Erythroblast (primary cell): ENCODE measurements around the gene SGCD.

Source experiments
- DNase-seq, 2 experiments: peaks; one replicate each; lab custom pipeline; 2025; lab: John Stamatoyannopoulos, UW
- GATA1 ChIP-seq: IDR thresholded peaks from 2 replicates; pipeline ENCODE4 v1.6.1; 2011; ENCODE audit warnings: low read depth, mild to moderate bottlenecking, control low read depth, low read length, moderate library complexity
- POLR2A ChIP-seq: IDR thresholded peaks from 2 replicates; pipeline ENCODE4 v1.6.1; 2011; ENCODE audit warnings: mild to moderate bottlenecking, low read length

The SGCD gene

DNA sequence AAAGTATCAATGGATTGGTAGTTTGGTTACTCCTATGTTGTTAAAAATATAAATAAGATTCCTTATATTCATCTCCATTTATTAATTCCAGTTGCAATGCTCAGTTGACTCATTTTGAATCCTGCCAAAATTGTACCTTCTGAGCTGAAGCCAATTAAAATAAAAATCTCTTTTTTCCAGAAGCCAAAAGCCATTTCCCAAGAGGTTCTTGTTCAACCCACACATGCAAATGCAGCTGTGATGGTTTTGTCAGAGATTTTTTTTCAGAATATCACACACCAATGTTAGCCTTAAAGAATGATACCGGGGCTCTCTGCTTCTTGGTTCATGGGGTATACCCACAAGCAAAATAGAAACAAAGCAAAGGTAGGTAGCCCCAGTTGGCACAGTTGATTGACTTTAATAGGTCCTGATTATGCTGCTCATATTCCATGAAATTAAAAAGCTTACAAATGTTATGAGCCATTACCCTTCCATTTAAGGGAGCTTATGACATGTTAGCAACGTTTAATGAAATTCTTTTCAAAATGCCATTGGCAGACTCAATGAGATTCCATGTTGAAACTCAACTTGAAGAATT lies 208.0 kb downstream of the SGCD start:
- DNase-seq: no peak
- TF ChIP-seq GATA1 (no peak), POLR2A (no peak)

DNA sequence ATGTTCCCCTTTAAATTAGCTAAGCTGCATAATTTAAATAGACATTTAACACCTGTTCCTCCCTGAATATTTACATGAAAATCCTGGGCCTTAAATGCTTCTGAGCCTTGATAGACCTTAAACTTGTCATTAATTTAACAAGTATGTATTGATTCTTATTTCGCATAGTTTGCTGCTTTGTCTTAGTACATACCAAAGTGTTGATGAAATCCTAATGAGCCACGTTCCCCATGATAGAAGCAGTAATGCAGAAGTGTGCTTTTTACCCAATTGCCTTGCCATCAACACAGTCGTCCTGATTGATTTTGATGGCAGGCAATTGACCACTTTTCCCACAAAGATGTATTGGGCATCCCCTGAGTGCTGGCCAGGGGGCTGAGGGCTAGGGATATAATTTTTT lies 213.5 kb downstream of the SGCD start:
- no peak for TF ChIP-seq POLR2A
- no peak for TF ChIP-seq GATA1
- DNase-seq: no peak

DNA sequence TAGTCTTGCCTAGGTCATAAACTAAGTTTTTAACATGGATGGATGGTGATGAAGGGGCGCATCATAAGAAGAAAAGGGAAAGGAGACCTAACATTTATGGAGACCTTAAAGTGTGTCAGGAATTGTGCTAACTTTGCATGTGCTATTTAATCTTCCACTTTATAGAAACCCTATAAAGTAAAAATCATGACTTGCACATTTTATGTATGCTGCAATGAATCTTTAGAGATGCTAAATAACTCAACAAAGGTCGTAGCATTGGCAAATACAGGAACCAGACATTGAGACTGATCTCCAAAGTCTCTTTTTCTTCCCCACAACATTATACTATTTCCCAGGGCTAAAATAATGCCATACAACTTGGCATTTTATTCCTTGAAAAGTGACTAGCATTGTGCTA lies 214.6 kb downstream of the SGCD start:
- no peak for TF ChIP-seq GATA1
- no peak for TF ChIP-seq POLR2A
- DNase-seq: no peak

DNA sequence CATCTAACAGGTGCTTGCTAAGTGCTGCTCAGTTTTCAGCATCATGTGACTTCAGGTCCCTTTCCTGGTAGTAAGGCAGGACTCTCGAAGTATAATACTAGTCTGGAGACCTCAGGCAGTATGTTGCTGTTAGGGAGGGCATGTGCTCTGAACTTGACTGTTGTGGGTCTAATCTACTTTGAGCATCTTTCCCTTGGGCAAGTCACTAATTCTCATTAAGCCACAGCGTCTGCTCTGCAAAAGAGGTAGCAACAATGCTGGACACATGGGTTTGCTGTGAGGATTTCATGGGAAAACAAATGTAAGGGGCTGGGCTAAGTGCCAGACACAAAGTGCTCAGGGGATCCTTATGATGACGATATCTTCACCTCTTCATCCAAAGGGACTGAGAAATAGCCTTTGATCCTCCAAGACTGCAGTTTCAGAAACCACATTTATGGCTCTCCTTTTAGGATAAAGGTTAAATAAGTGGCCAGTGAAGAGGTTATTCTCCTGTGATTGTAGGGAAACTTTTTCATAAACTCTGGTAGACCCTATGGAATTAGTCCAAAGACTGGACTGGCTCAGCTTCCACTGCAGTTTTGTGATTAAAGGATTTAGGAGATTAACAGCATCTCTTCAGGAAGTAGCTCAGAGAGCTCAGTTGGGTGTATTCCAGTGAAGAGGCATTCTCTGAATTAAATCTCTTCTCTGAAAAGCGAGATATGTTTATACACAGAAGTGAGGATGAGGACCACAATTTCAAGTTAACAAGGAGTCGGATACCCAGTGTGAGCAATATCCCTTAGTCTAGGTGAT lies 216.6 kb downstream of the SGCD start:
- TF ChIP-seq POLR2A (no peak), GATA1 (no peak)
- DNase-seq: no peak

DNA sequence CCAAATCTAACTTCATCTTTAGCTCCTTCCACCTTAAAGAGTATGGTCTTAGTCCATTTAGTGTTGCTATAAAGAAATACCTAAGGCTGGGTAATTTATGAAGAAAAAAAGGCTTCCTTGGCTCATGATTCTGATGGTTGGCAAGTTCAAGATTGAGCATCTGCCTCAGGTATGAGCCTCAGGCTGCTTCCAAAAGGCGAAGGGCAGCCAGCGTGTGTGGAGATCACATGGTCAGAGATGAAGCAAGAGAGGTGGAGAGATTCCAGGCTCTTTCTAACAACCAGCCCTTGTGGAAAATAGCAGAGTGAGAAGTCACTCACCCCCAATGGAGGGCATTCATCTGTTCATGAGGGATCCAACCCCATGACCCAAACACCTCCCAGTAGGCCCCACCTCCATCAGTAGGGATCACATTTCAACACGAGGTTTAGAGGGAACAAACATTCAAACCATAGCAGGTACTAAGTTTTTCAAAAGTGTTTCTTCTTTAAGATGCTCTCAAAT lies 225.9 kb downstream of the SGCD start:
- TF ChIP-seq GATA1: no peak
- TF ChIP-seq POLR2A: no peak
- DNase-seq: no peak

DNA sequence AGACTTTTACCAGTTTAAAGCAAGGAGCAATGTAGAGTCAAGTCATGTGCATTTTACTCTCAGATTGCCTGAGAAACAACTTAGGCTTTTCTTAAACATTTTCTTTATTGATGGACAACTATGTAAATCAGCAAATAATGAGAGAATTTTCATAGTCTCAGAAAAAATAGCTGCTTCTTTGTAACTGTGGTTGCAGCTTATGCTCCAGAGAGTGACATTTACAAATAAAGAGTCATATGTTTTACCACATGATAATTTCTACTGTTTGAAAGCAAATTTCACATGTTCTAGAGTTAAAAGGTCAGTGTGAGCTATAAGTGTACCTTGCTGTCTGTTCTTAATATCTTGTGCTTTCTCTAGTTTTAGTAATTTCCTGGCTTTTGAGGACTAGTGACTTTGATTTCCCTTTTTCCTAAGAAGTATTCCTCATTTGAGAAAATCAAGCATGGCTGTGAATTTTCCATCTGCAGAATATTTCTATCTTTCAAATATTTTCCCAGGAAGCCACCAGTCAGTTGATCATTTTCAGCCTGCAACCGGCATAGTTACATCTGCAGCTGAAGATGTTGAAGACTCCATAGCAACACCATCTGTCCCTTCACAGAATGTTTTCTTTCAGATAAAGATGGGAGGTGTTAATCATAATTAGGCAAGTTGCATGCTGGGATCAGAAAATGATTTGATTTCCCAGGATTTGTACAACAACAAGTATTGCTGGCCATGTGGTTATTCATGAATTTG lies 229.9 kb downstream of the SGCD start:
- no peak for DNase-seq
- TF ChIP-seq GATA1 (no peak), POLR2A (no peak)

DNA sequence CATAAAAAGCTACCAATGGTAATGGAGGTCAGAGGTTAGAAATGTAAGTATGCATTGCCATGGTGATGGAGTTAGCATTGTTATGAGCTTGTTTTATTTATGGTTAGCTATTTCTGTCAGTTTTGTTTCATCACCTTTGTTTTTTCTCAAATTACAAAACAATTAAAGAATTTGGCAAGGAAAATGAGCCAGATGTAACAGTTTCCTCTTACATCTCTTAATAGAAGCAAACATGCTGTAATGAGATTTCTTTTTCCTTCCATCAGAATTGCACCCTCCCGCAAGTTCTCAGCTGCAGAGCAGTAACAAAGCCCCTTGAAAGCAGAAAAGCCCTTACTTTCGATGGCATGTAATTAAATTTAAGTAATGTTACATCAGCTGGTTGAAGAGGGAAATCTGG lies 233.0 kb downstream of the SGCD start:
- no peak for DNase-seq
- no peak for TF ChIP-seq GATA1
- no peak for TF ChIP-seq POLR2A

DNA sequence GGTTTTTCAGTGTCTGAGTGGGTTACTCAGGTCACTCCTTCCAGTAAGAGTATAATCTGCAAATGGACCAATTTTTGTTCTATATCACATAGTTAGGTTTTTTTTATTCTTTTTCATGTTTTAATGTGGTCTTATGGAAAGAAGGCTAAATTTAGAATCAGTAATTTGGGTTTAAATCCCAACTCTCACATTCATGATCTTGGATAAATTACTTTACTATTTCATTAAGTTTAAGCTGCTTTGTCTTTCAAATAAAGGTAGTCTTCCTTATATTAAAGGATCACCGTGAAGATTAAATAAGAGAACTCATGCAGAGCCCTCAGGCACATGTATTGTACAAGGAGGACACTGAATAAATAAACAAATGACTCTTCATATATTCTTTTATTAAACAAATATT lies 234.7 kb downstream of the SGCD start:
- TF ChIP-seq GATA1 (no peak), POLR2A (no peak)
- DNase-seq: no peak

DNA sequence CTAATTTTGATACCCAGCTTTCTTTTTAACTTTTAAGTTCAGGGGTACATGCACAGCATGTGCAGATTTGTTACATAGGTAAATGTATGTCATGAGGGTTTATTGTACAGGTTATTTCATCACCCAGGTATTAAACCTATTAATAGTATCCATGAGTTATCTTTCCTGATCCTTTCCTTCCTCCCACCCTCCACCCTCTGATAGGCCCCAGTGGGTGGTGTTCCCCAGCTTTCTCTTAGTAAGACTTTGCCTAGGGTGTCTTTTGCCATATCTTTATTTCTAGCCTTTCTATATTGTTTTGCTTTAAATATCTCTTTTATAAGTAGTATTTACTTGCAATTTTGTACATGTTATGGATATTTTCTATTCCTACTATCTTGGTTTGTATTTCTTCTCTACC lies 243.7 kb downstream of the SGCD start:
- TF ChIP-seq POLR2A (no peak), GATA1 (no peak)
- no peak for DNase-seq

DNA sequence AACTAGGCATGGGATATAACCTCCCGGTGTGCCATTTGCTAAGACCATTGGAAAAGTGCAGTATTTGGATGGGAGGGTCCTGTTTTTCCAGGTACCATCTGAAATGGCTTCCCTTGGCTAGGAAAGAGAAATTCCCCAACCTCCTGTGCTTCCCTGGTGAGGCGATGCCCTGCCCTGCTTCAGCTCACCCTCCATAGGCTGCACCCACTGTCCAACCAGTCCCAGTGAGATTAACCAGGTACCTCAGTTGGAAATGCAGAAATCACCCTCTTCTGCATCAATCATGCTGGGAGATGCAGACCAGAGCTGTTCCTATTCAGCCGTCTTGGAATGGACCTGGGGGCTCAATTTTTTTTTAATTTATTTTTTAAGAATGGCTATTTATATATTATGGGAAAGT lies 254.8 kb downstream of the SGCD start:
- TF ChIP-seq POLR2A (no peak), GATA1 (no peak)
- DNase-seq: no peak

DNA sequence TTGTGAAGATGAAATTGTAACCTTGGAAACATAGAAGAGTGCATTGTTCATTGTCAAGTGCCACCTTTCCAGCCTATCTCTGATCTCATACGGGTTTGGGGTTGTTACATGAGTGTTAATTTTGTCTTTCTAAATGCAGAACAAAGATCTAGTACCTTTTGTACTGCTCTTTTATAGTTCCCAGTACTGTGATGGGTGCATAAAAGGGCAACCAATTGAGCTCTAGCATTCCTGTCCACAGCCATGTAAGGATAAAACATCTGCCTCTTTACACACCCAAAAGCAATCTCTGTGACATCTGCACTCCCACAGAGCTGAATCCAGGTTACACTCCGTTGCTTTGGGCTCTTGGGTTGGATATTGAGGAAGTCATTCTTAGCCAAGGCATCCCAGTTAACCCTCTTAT lies 255.2 kb downstream of the SGCD start:
- no peak for DNase-seq
- no peak for TF ChIP-seq GATA1
- TF ChIP-seq POLR2A: no peak

DNA sequence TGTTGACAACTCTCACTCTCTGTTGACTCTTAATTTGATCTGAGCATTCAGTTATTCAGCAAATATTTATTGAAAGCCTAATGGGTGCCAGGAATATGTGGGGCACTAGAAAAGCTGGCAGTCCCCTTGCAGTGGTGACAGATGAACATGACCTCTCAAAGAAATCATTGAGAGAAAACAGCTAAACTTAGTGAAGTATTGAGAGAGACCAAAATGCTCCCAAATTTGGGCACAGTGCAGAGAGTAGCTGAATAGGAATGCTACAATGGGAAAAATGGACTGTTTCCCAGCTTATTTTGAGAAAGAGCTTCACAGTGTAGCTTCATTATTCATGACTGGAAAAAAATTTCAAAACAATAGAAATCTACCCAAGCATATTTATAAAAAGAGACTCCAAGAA lies 257.9 kb downstream of the SGCD start:
- no peak for DNase-seq
- TF ChIP-seq POLR2A: no peak
- TF ChIP-seq GATA1: no peak

DNA sequence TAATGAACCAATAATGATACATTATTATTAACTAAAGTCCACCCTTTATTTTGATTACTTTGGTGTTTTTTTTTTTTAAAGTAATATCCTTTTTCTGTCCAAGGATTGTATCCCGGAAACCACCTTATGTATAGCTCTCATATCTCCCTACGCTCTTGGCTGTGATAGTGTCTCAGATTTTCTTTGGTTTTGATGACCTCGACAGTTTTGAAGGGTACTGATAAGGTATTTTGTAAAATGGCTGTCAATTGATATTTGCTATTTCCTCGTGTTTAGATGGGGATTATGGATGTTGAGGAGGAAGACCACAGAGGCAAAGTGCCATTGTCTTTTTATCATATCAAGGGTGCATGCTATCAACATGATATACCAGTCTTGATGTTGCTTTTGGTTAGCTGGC lies 259.0 kb downstream of the SGCD start:
- DNase-seq: no peak
- TF ChIP-seq GATA1: no peak
- TF ChIP-seq POLR2A: no peak

DNA sequence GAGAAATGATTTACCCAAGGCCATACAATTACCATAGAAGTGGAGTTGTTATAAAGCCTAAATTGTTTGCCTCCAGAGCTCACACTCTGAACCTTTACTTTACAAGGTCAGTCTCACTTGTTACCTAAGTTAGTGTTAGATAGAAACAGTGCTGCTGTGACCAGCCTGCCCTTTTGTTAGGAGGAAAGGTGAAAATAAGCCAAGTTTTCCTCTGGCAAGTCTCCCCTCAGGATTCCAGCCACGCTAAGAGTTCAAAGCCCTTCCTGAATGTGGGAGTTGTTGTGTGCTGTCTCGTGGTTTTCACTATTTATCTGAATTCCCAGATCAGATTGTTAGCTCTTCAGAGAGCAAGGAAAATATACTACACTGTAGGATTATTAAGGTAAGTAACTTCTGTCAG lies 260.0 kb downstream of the SGCD start:
- TF ChIP-seq GATA1 (no peak), POLR2A (no peak)
- no peak for DNase-seq

DNA sequence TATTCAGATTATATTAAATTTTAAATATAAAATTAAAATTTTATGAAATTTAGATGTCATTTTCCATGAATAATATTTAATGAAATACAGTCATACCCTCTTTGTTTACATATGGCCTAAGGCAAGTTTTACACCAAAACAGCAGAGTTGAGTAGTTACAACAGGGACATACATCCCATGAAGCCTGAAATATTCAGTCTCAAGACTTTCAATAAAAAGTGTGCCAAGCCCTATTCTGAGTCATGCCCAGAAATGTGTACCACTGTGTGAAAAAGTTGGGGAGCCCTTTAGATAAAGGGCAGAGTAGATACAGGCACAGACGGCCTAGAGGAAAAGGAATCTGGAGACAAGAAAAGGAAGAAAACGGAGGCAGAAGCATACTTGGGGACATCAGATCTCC lies 261.3 kb downstream of the SGCD start:
- DNase-seq: no peak
- TF ChIP-seq GATA1 (no peak), POLR2A (no peak)
